T-helper 2 cell (primary cell): ENCODE results near the gene PCGF5.
"Not testable (repeated sequence)": the region's sequence is repeated elsewhere in the genome, so short reads cannot be mapped to it uniquely, and the experiment has no call there.

Experiments
- DNase-seq, 5 experiments: peaks; one replicate each; pipeline versions ENCODE4 v3.0.0 to v3.0.0-alpha.2; 2012 to 2022
- total RNA-seq, 2 donors: gene quantifications; one replicate each; lab custom pipeline; 2026; lab: John Stamatoyannopoulos, UW

Gene PCGF5
- 104 to 125 reads per million in 2 donors for total RNA-seq

DNA sequence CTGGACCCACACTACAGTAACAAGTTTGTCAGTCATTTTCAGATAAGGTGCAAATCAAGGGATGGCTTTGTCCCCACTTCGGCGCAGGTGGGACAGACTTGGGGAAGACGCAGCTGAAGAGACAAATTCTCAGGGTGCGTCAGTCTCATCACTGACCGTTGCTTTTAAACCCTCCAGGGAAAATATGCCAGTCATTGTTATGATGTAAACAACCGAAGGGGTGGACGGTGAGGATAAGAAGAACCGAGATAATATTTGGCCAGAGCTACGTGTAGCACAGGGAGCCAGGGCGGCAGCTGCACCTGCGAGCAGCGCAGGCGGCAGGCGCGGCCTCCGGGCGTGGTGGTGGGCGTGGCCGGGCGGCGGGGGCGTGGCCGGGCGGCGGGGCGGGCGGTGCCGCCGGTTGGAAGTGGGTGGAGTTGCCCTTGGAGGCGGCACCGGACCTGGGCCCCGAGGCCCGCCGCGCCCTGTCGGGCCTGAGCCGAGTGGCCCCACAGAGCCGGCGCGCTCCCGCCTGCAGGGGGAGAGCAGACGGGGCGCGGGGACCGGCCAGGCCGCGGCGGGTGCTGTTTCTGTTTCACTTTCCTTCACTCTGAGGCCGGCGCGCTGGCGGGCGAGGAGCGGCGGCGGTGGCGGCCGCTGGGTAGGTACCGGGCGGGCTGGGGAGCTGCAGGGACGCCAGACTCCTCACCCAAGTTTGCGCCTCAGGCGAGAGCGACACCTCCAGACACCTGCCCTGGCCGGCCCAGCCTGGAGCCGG is at the start of gene PCGF5:
Gene PCGF5 (plus strand): TSS at position 470 of the 760 bp plus-strand sequence. CDS start 2,209 bp downstream, outside the sequence.
- DNase-seq = peak; percentile 83 to 94 (median 90)

DNA sequence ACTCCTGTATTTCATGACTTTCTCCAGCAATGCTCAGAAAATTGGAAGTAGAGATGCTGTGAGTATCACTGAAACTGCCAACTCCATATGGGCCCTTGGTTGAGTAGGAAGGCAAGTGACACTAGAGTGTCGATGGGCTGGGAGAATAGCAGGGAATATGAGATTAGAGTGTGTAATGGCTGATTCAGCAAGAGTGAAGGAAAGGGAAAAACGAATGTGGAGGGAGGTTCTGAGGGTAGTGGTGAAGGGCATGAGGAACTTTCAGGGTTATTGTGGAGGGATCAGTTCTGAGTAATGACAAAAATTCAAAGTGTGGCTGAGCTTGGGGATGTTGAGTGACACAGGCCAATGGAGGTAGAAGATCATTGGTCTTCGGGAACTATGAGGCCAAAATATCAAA is 49.0 kb upstream of the PCGF5 start:
- no peak for DNase-seq

DNA sequence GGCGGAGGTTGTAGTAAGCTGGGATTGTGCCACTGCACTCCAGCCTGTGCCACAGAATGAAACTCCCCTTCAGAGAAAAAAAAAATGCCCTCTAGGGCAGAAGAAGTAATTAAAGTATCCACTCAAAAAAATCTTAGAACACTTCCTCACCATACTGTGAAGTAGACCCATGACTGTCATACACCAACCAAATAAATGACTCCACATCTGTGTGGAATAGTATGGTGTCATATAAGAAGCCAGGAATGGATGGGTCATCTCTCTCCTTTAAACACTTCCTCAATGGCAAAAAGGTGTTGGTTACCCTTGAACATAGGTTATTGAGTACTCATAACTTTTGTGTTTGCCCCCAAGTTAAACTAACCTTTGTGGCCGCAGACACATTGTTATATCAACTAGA is 48.1 kb upstream of the PCGF5 start:
- no peak for DNase-seq

DNA sequence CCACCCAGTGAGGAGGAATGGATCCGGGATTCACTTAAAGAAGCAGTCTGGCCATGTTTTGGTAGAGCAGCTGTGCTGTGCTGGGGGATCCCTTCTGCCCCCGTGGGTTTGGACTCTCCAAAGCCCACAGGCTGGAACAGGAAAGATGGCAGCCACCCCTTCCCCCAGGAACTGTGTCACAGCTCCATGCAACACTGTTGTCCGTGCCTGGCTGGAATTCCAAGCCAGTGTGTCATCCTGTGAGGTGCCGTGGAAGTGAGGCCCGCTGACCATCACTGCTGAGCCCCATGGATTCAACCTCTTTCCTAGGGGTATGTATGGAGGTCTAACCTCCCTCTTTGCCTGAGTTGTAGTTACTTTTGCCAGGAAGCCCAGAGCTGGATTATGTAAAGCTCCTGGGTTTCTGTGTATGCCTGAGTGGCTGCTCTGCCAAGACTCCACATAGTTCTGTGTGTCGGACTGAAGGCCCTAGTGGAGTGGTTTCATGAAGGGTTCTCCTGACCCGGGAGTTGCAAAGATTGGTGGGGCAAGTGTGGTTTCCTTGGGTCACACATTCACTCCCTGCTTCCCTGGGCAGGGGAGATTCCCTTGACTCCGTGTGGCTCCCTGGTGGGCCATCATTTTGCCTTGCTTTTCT is 35.1 kb upstream of the PCGF5 start:
- no peak for DNase-seq

DNA sequence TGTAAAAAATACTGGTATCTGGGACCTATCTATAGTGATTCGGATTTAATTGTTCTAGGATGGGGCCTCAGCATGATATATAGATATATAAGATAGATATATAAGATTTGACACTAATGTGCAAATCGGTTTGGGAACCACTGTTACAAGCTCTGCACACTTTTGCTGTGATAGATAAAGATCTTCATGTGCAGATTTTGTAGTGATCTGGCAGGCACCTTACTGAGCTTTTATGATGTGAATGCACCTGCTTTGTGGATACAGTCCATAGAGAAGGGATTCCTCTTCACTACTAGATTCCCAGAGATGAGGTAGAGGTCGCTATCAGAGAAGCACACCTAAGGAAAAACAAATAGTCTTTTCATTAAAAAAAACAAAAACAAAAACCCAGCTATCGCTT is 33.3 kb upstream of the PCGF5 start:
- no peak for DNase-seq

DNA sequence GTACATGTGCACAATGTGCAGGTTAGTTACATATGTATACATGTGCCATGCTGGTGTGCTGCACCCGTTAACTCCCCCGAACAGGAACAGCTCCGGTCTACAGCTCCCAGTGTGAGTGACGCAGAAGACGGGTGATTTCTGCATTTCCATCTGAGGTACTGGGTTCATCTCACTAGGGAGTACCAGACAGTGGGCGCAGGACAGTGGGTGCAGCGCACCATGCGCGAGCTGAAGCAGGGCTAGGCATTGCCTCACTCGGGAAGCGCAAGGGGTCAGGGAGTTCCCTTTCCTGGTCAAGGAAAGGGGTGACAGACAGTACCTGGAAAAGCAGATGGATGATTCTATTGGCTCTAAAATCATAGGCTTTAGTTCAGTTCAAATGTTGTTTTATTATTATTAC is 32.5 kb upstream of the PCGF5 start:
- DNase-seq = not testable (repeated sequence)

DNA sequence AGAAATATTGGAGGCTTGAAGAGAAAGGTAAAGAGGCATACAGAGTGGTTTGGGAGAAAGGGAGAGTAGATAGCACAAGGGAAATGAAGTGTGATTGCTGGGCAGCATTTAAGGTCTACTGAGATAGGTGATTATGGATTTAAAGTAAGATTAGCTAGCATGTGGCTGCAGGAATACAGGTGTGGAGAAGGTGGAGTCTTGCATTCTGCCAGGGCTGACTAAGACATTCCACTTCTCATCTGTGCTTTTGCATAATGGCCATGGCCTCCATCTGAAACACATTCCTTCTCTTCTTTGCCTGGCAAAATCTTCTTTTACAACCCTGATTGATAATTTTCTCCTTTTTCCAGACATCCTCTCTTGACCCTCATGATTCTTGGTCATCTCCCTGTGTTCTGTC is 31.6 kb upstream of the PCGF5 start:
- DNase-seq = no peak

DNA sequence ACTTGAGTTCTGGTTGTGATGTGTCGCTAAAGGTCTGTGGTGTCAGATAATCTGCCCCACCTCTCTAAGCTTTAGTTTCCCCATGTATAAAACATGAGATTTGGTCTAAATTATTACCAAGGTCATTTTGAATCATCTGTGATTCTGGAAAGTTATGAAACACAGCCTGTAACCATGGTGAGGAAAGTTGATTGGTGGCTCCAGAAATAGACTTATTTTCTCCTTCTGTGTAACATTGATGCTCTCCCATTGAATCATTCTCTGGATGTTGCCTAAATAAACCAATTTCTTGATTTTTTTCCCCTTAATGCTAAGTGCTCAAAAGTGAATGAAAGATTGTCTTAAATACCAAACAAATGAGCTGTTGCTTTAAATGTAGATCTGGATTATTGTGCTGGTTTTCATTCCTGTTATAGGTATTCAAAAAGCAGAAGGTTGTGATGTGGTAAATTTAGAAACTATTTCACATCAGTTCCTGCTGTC is 30.0 kb upstream of the PCGF5 start:
- DNase-seq = no peak

DNA sequence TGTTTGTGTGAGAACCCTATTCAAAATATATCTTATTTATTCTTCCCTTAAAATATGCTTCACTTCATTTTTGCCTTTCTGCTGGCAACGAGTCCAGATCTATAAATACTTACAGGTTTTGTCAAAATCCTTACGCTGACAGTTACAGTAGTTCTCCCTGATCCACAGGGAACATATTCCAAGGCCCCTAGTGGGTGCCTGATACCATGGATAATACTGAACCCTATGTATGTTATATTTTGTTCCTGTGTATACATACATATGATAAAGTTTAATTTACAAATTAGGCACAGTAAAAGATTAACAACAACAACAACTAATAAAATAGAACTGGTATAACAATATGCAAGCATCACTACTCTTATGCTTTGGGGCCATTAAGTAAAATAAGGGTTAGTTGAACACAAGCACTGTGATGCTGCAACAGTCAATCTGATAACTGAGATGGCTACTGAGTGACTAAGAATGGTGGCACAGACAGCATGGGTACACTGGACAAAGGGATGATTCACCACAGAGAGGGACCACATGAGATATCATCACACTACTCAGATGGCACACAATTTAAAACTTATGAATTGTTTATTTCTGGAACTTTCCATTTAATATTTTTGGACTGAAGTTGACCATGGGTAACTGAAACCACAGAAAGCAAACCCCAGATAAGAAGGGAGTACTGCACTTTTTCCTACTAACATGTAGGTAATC is 29.4 kb upstream of the PCGF5 start:
- peak in 1 of 5 experiments; percentile 59 for DNase-seq

DNA sequence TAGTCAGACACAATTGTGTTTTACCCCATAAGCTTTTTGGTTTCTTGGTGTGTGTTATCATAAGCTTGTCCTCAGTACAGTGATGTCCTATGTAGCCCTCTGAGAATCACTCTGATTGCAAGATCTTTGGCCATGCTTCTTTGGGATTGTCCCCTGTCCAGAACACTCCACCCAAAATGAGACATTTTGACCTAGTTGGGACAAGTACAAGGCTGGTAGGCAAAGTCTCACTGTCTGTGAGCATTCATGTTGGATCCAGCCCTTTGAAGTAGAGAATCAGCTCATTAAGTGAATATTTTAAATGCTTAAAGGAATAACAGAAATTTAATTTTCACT is 28.9 kb upstream of the PCGF5 start:
- DNase-seq = no peak

DNA sequence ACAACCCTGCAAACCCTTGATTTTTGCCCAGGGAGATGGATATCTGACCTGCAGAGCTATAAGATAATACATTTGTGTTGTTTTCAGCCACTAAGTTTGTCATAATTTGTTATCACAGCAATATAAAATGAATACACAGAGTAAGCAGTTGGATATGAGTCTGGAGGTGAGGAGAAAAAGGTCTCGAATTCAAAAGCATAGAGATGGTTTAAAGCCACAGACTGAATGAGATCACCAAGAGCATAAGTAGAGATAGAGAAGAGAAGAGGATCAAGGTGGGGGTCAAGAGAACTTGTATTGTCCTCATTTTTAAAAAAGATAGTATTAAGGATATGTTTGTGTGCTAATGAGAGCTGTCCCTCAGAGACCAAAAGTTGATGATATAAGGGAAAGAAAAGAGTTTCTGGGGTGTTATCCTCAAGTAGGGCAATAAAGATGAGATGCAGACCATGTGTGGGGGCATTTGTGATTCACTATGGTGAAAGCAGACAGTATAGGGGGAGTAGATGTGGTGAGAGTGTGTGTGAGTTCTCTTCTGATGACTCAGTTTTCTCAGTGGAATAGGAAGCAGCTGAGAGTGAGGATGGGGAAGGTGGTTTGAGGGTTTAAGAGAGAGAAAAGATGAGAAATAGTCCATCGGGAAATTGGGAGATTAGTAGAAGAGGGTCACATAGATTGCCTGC is 25.8 kb upstream of the PCGF5 start:
- DNase-seq = no peak

DNA sequence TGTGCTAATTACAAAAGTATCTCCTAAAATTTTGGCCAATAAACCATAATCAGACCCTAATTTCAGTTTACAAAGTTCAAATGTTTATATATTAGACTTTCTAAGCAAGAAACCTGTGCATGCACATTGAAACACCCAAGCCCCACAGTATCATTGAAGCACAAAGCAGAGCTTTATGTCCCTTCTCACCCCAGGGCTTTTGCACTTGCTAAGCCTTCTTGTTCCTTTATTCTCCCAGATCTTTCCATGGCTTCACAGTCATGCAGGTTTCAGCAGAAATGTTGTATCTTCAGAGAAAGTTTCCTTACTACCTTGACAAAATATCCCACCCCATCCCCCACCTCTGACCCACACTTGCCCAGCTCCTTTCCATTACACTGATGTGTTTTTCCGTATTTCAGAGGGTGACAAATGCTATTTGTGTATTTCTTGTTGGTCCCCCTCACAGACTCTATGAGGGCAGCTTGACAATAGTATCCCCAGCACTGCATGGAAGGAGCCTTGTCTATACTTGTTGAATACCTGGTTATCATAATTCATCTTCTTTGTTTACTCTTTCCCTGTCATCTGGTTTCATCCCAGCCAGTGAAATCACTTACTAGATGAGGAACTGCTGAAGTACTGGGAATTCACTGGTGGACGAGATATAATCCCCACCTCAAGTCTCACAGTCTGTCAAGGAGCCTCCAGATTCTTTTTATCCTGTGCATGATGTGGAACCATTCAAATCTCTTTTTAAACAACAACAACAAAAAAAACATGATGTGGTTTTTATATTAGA is 24.0 kb upstream of the PCGF5 start:
- no peak for DNase-seq

DNA sequence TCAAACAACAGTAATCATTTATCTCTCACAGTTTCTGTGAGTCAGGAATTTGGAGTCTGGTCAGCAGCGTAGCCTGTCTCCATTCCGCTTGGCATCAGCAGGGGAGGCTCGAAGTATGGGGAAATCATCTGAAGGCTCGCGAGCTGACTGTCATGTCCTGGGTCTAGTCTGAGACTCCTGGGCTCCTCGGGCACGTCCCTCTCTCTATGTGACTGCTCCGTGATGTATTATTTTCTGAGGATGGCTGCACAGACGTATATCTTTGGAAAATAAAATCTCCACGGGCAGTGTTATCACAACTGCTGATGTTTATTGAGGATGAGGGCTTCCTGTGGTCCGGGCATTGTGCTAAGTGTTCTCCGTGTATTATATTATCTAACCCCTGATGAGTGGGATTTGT is 23.3 kb upstream of the PCGF5 start:
- DNase-seq = no peak

DNA sequence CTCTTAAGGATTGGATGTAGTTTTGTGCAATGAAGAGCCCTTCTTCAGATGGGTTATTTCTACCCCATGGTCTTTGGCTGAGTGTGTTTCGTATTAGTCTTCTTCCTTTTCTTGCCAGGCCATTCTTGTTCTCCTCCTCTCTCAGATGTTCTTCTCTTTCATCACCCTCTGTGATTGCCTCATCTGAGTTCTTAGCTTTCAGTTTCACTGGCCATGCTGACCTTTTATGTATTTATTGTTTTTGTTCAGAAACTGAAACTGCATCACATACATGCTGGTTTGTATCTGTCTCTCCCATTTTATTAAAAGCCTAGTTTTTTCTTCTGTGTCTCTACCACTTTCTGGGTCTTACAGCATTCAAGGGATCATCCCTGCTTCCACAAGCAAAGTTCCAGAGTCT is 21.7 kb upstream of the PCGF5 start:
- DNase-seq = peak in 2 of 5 experiments; percentile 35 to 71

DNA sequence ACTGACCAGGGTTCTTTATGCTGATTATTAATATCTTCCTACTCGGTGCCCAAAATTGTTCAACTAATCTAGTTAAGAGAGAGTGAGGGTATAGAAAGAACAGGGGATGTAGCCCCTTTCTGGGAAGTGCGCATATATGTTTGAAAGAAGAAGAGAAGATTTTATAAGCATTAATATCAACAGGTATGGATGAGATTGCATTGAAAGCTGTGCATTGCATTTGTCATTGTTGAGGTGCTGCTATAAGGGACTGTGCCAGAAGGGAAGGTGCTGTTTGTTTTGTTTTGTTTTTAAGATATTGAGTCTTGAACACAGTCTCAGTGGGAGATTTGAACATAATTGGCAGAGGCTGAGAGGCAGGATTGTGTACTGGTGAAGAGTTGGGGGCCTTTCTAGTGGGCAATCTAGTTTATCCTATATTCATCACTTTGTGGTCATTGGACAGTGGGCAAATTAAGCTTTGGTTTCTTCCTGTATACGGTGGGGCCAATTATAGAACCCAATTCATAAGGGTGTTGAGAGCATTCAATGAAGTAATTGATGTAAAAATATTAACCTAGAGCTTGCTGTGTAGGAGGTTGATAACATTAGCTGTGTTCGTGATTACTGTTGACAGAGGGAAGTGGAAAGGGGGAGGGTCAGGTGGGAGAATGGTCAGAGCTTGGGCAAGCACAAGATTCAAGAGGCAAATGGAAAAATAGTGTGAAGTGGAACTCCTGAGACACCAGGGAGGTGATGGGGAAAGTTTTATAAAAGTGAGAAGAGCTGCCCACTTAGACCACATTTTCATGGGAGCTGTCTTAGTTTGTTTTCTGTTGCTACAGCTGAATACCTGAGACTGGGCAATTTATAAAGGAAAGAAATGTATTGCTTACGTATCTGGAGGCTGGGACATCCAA is 19.9 kb upstream of the PCGF5 start:
- no peak for DNase-seq

DNA sequence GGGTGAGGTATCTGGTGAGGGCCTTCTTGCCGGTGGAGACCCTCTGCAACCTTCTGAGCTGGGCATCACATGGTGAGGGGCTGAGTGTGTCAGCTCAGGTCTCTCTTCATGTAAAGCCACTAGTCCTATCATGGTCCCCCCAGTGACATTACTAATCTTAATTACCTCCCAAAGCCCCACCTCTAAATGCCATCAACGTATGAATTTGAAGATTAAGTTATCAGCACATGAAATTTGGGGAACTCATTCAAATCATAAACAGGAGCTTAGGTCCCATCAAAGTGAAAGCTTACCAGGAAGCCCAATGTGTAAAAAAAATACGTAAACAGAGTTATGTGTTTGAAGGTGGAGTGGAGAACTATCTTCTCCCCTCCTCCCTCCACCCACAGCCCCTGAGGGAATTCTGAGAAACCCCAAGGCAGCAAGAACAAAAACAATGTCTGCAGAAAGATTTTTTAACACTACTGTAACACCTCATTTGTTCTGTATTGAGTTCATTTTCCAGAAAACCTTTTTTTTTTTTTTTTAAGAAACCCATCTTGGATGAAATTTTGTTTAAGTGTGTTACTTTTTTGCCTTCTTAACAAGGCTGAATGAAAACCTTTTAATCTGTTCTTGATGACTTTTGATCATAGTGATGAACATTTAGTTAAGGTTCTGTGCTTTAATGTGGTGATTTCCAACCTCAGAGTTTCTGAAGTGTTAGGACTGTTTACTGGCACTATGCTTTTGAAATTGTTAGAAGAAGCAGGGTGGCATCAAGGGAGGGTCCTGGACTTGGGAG is 19.1 kb upstream of the PCGF5 start:
- DNase-seq = peak in 2 of 5 experiments; percentile 36 to 73

DNA sequence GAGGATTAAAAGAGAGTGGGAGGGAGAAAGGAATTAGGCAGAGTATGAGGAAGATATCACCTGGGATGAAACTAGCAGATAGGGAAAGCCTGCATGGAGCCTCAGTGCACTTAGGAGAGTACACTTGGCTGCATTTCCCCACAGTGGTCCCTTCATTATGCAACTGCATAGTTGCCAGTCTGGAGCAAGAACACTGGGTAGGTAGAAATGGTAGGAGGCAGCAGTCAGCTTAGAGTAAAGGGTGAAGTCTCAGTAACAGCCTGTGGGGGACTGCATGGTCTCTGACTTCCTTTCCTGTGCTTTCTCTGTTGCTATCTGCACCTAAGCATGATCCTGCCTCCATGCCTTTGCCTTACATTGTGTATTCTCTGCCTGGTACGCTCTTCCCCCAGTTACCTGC is 14.0 kb upstream of the PCGF5 start:
- peak in 1 of 5 experiments; percentile 60 for DNase-seq

DNA sequence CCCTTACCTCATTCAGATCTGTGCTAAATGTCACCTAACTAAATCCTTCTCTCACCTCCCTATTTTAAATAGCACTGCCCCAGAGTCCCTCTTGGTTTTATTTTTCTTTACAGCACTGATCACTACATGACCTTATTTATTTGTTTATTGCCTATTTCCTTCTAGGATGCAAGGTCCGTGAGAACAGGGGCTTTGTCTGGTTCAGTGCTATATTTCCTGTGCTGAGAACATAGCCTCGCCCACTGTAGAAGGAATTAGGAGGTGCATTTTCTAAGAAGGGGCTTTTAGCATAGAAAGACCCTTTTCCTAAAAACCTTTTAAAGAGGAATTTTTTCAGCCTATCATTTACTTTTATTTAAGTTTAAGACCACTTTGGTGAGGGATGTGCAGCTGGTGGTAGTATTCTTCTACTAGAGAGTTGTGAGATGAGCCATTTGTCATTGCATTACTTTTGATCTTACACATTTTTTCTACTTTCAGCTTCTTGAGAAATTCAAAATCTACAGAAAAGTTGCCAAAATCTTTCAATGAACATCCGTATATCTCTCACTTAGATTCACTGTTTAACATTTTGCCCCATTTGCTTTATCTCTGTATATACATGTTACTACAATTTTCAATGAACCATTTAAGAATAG is 13.5 kb upstream of the PCGF5 start:
- peak in 1 of 5 experiments; percentile 70 for DNase-seq

DNA sequence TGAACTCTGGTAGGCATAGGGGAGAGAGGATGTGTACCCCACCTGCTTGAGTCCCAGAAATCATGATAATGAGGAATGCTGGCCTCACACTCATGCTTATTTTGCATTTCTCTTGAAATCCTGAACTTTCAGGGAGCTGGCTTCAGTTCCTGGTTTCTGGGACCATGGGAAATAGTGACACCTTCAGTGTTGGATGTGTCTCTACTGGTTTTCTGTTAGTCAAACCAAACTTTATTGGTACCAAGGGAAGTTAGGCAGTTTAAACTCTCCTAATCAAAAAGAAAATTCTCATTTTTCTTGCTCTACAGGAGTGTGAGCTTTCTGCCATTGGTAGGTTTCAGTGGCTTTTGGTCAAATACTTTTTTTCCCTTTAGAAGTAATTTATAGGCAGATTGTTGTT is 11.8 kb upstream of the PCGF5 start:
- no peak for DNase-seq

DNA sequence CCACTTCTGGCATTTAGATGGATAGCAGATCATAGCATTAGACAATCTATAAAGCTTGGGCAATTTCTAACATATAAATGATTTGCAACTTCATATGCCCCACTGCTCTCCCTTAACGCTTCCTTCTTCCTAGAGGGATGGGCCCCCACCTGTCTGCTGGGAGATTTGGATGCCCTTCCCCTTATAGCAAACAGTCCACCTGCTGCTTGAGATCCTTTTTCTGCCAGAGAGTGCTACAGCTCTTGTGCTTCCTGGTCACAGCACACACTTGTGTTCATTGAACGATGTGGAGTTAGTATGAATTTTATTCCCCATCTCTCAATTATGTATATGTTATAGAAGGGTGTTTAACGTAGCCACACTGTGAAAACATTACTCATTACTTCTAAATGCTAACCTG is 10.4 kb upstream of the PCGF5 start:
- DNase-seq = no peak
